ENCODE data around the gene NRXN3. TPM values are rescaled to one million over a fixed set of nuclear protein-coding genes. Genes with fewer than 3 reads are reported as not detected.

Gene NRXN3
- total RNA-seq, 2 experiments from 2014 or later = not detected

GRCh38 chr14:79837699-79838098, 1667.5 kb downstream of the NRXN3 start:
- no peak overlapping the region for H3K4me2 ChIP-seq (ENCODE audit: low read length)
- no peak overlapping the region for H2AFZ ChIP-seq (ENCODE audit: low read length)
- POLR2A ChIA-PET = no interaction called here
- no peaks in the 10 kb centered on the region for H4K20me1 ChIP-seq (ENCODE audit: insufficient read depth, low read length)
- TF ChIP-seq EZH2phosphoT487 (IDR thresholded peaks at IDR 0.05; ENCODE audit: borderline replicate concordance, low read depth, low read length) = no peak
- TF ChIP-seq, protein P1, sequence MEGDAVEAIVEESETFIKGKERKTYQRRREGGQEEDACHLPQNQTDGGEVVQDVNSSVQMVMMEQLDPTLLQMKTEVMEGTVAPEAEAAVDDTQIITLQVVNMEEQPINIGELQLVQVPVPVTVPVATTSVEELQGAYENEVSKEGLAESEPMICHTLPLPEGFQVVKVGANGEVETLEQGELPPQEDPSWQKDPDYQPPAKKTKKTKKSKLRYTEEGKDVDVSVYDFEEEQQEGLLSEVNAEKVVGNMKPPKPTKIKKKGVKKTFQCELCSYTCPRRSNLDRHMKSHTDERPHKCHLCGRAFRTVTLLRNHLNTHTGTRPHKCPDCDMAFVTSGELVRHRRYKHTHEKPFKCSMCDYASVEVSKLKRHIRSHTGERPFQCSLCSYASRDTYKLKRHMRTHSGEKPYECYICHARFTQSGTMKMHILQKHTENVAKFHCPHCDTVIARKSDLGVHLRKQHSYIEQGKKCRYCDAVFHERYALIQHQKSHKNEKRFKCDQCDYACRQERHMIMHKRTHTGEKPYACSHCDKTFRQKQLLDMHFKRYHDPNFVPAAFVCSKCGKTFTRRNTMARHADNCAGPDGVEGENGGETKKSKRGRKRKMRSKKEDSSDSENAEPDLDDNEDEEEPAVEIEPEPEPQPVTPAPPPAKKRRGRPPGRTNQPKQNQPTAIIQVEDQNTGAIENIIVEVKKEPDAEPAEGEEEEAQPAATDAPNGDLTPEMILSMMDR (conservative IDR thresholded peaks at IDR 0.05; ENCODE audit: low read length) = no peak
- no peaks in the 10 kb centered on the region for H3K36me3 ChIP-seq (ENCODE audit: insufficient read depth, low read length)
- no peaks in the 10 kb centered on the region for H3K9me3 ChIP-seq (ENCODE audit: low read length)
- H3K4me3 ChIP-seq (ENCODE audit: low read depth, low read length, poor library complexity, severe bottlenecking) = no peak overlapping the region
- no peaks in the 10 kb centered on the region for H3K9me2 ChIP-seq (ENCODE audit: insufficient read depth, low read length)
- no peaks in the 10 kb centered on the region for H3K4me1 ChIP-seq (ENCODE audit: insufficient read depth, low read length, poor library complexity, severe bottlenecking)
- CTCF ChIA-PET (ENCODE audit: unreplicated experiment) = no interaction called here
- H3K27ac ChIP-seq (ENCODE audit: low read depth, low read length, poor library complexity, severe bottlenecking) = no peak overlapping the region
- intact Hi-C loops (cut with micrococcal nuclease; ENCODE audit: unreplicated experiment) = no loop called here
- H3K79me2 ChIP-seq (ENCODE audit: insufficient read depth, low read depth, low read length) = no peaks in the 10 kb centered on the region
- DNase-seq (ENCODE audit: low spot score) = no peak
- no TSS peak for BruUV-seq (replicated peaks)

DNA sequence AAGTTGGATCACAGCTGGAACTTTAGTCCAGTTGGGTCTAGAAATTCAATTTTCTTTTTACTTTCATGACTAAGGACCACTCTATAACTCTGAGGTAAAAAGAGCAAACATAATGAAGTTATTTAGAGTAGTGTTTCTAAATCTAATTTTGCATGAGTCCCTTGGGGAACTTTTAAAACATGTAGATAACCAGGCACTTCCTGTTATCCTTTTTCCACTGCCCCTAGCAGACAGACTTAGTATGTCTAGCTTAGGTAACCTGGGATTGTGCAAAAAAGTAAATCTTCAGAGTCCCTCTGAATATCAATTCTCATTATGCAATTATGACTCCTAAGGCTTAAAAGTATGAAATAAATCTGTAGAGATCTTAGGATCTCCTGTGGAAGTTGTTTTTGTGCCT, 1669.9 kb downstream of the NRXN3 start:
- CTCF ChIA-PET (ENCODE audit: unreplicated experiment) = no interaction called here
- Histone ChIP-seq H3K4me2 (ENCODE audit: low read length) (no peak overlapping the region), H2AFZ (ENCODE audit: low read length) (no peak overlapping the region), H4K20me1 (ENCODE audit: insufficient read depth, low read length) (no peaks in the 10 kb centered on the region), H3K9me3 (ENCODE audit: low read length) (no peaks in the 10 kb centered on the region), H3K9me2 (ENCODE audit: insufficient read depth, low read length) (no peaks in the 10 kb centered on the region), H3K36me3 (ENCODE audit: insufficient read depth, low read length) (no peaks in the 10 kb centered on the region), H3K4me3 (ENCODE audit: low read depth, low read length, poor library complexity, severe bottlenecking) (no peak overlapping the region), H3K27ac (ENCODE audit: low read depth, low read length, poor library complexity, severe bottlenecking) (no peak overlapping the region), H3K79me2 (ENCODE audit: insufficient read depth, low read depth, low read length) (no peaks in the 10 kb centered on the region), H3K4me1 (ENCODE audit: insufficient read depth, low read length, poor library complexity, severe bottlenecking) (no peaks in the 10 kb centered on the region)
- no peak for DNase-seq (ENCODE audit: low spot score)
- intact Hi-C loops (cut with micrococcal nuclease; ENCODE audit: unreplicated experiment) = no loop called here
- no TSS peak for BruUV-seq (replicated peaks)
- TF ChIP-seq EZH2phosphoT487 (IDR thresholded peaks at IDR 0.05; ENCODE audit: borderline replicate concordance, low read depth, low read length) = no peak
- TF ChIP-seq, protein P1 (conservative IDR thresholded peaks at IDR 0.05; ENCODE audit: low read length) = no peak
- POLR2A ChIA-PET = interaction anchor here (1.1 kb wide), 1 partner anchor 35 kb away, joined by 4 read pairs; no protein-coding TSS in a partner anchor

GRCh38 chr14:79840831-79841230, 1670.7 kb downstream of the NRXN3 start:
- DNase-seq (ENCODE audit: low spot score) = no peak
- Histone ChIP-seq H3K36me3 (ENCODE audit: insufficient read depth, low read length) (no peaks in the 10 kb centered on the region), H4K20me1 (ENCODE audit: insufficient read depth, low read length) (no peaks in the 10 kb centered on the region), H3K27ac (ENCODE audit: low read depth, low read length, poor library complexity, severe bottlenecking) (no peak overlapping the region), H3K9me3 (ENCODE audit: low read length) (no peaks in the 10 kb centered on the region), H3K4me2 (ENCODE audit: low read length) (no peak overlapping the region), H3K9me2 (ENCODE audit: insufficient read depth, low read length) (no peaks in the 10 kb centered on the region), H3K4me1 (ENCODE audit: insufficient read depth, low read length, poor library complexity, severe bottlenecking) (no peaks in the 10 kb centered on the region), H3K4me3 (ENCODE audit: low read depth, low read length, poor library complexity, severe bottlenecking) (no peak overlapping the region), H2AFZ (ENCODE audit: low read length) (no peak overlapping the region), H3K79me2 (ENCODE audit: insufficient read depth, low read depth, low read length) (no peaks in the 10 kb centered on the region)
- intact Hi-C loops (cut with micrococcal nuclease; ENCODE audit: unreplicated experiment) = no loop called here
- TF ChIP-seq, protein P1 (conservative IDR thresholded peaks at IDR 0.05; ENCODE audit: low read length) = no peak
- no peak for TF ChIP-seq EZH2phosphoT487 (IDR thresholded peaks at IDR 0.05; ENCODE audit: borderline replicate concordance, low read depth, low read length)
- BruUV-seq (replicated peaks) = no TSS peak
- POLR2A ChIA-PET = interaction anchor here (0.6 to 1.1 kb wide), 2 partner anchors 35 to 194 kb away, joined by 3 to 4 read pairs; no protein-coding TSS in a partner anchor
- CTCF ChIA-PET (ENCODE audit: unreplicated experiment) = no interaction called here
